ENCODE results near the gene MCCD1.

MCCD1 gene

DNA sequence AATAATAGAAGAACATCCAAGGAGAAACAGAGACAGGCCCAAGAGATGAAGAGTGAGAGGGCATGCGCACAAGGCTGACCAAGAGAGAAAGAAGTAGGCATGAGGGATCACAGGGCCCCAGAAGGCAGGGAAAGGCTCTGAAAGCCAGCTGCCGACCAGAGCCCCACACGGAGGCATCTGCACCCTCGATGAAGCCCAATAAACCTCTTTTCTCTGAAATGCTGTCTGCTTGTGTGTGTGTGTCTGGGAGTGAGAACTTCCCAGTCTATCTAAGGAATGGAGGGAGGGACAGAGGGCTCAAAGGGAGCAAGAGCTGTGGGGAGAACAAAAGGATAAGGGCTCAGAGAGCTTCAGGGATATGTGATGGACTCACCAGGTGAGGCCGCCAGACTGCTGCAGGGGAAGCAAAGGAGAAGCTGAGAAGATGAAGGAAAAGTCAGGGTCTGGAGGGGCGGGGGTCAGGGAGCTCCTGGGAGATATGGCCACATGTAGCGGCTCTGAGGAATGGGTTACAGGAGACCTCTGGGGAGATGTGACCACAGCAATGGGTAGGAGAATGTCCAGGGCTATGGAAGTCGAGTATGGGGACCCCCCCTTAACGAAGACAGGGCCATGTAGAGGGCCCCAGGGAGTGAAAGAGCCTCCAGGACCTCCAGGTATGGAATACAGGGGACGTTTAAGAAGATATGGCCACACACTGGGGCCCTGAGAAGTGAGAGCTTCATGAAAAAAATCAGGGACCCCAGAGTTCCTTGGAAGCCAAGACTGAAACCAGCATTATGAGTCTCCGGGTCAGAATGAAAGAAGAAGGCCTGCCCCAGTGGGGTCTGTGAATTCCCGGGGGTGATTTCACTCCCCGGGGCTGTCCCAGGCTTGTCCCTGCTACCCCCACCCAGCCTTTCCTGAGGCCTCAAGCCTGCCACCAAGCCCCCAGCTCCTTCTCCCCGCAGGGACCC lies 45.6 kb downstream of the MCCD1 start:
- in situ Hi-C loops (cut with HindIII; ENCODE audit: low pct_ligation_motif_present, low sequenced_read_pairs) = no loop called here
- Histone ChIP-seq H3K27me3 (replicated peaks) (no peaks in the 10 kb centered on the region), H3K27ac (no peak overlapping the region), H3K36me3 (replicated peaks) (no peaks in the 10 kb centered on the region), H3K4me3 (ENCODE audit: low read depth, low read length) (no peak overlapping the region)
- TF ChIP-seq, protein P1, sequence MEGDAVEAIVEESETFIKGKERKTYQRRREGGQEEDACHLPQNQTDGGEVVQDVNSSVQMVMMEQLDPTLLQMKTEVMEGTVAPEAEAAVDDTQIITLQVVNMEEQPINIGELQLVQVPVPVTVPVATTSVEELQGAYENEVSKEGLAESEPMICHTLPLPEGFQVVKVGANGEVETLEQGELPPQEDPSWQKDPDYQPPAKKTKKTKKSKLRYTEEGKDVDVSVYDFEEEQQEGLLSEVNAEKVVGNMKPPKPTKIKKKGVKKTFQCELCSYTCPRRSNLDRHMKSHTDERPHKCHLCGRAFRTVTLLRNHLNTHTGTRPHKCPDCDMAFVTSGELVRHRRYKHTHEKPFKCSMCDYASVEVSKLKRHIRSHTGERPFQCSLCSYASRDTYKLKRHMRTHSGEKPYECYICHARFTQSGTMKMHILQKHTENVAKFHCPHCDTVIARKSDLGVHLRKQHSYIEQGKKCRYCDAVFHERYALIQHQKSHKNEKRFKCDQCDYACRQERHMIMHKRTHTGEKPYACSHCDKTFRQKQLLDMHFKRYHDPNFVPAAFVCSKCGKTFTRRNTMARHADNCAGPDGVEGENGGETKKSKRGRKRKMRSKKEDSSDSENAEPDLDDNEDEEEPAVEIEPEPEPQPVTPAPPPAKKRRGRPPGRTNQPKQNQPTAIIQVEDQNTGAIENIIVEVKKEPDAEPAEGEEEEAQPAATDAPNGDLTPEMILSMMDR (IDR thresholded peaks at IDR 0.05; ENCODE audit: low read depth, low read length, missing control alignments) = no peak
- DNase-seq = no peak

DNA sequence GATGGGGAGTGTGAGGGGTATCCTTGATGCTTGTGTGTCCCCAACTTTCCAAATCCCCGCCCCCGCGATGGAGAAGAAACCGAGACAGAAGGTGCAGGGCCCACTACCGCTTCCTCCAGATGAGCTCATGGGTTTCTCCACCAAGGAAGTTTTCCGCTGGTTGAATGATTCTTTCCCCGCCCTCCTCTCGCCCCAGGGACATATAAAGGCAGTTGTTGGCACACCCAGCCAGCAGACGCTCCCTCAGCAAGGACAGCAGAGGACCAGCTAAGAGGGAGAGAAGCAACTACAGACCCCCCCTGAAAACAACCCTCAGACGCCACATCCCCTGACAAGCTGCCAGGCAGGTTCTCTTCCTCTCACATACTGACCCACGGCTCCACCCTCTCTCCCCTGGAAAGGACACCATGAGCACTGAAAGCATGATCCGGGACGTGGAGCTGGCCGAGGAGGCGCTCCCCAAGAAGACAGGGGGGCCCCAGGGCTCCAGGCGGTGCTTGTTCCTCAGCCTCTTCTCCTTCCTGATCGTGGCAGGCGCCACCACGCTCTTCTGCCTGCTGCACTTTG lies 46.7 kb downstream of the MCCD1 start, which contains the start of gene TNF:
TNF (plus strand) TSS at position 231 of the 567 bp plus-strand sequence; CDS start at position 408, 177 bp downstream.
- H3K27ac ChIP-seq = no peak within 1 kb of the TSS
- H3K27me3 ChIP-seq (replicated peaks) = no peaks in the 10 kb centered on the region
- H3K4me3 ChIP-seq (ENCODE audit: low read depth, low read length) = no peak within 1 kb of the TSS
- in situ Hi-C loops (cut with HindIII; ENCODE audit: low pct_ligation_motif_present, low sequenced_read_pairs) = no loop called here
- DNase-seq = no peak
- TF ChIP-seq, protein P1 (IDR thresholded peaks at IDR 0.05; ENCODE audit: low read depth, low read length, missing control alignments) = no peak
- no peaks in the 10 kb centered on the region for H3K36me3 ChIP-seq (replicated peaks)

DNA sequence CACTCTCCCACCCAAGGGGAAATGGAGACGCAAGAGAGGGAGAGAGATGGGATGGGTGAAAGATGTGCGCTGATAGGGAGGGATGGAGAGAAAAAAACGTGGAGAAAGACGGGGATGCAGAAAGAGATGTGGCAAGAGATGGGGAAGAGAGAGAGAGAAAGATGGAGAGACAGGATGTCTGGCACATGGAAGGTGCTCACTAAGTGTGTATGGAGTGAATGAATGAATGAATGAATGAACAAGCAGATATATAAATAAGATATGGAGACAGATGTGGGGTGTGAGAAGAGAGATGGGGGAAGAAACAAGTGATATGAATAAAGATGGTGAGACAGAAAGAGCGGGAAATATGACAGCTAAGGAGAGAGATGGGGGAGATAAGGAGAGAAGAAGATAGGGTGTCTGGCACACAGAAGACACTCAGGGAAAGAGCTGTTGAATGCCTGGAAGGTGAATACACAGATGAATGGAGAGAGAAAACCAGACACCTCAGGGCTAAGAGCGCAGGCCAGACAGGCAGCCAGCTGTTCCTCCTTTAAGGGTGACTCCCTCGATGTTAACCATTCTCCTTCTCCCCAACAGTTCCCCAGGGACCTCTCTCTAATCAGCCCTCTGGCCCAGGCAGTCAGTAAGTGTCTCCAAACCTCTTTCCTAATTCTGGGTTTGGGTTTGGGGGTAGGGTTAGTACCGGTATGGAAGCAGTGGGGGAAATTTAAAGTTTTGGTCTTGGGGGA lies 47.4 kb downstream of the MCCD1 start:
- no peak overlapping the region for H3K27ac ChIP-seq
- DNase-seq = no peak

DNA sequence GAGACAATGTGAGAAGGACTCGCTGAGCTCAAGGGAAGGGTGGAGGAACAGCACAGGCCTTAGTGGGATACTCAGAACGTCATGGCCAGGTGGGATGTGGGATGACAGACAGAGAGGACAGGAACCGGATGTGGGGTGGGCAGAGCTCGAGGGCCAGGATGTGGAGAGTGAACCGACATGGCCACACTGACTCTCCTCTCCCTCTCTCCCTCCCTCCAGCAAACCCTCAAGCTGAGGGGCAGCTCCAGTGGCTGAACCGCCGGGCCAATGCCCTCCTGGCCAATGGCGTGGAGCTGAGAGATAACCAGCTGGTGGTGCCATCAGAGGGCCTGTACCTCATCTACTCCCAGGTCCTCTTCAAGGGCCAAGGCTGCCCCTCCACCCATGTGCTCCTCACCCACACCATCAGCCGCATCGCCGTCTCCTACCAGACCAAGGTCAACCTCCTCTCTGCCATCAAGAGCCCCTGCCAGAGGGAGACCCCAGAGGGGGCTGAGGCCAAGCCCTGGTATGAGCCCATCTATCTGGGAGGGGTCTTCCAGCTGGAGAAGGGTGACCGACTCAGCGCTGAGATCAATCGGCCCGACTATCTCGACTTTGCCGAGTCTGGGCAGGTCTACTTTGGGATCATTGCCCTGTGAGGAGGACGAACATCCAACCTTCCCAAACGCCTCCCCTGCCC lies 48.3 kb downstream of the MCCD1 start:
- no peak for DNase-seq
- no peak overlapping the region for H3K4me3 ChIP-seq (ENCODE audit: low read depth, low read length)

More for the DNA sequence above, 47.4 kb downstream of the MCCD1 start:
- Histone ChIP-seq H3K27me3 (replicated peaks) (no peaks in the 10 kb centered on the region), H3K36me3 (replicated peaks) (no peaks in the 10 kb centered on the region), H3K4me3 (ENCODE audit: low read depth, low read length) (no peak overlapping the region)
- TF ChIP-seq, protein P1 (IDR thresholded peaks at IDR 0.05; ENCODE audit: low read depth, low read length, missing control alignments) = no peak
- in situ Hi-C loops (cut with HindIII; ENCODE audit: low pct_ligation_motif_present, low sequenced_read_pairs) = no loop called here

DNA sequence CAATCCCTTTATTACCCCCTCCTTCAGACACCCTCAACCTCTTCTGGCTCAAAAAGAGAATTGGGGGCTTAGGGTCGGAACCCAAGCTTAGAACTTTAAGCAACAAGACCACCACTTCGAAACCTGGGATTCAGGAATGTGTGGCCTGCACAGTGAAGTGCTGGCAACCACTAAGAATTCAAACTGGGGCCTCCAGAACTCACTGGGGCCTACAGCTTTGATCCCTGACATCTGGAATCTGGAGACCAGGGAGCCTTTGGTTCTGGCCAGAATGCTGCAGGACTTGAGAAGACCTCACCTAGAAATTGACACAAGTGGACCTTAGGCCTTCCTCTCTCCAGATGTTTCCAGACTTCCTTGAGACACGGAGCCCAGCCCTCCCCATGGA lies 48.8 kb downstream of the MCCD1 start:
- no peaks in the 10 kb centered on the region for H3K36me3 ChIP-seq (replicated peaks)
- DNase-seq = no peak
- TF ChIP-seq, protein P1 (IDR thresholded peaks at IDR 0.05; ENCODE audit: low read depth, low read length, missing control alignments) = no peak
- H3K27me3 ChIP-seq (replicated peaks) = no peaks in the 10 kb centered on the region
- H3K27ac ChIP-seq = no peak overlapping the region
- in situ Hi-C loops (cut with HindIII; ENCODE audit: low pct_ligation_motif_present, low sequenced_read_pairs) = no loop called here
- no peak overlapping the region for H3K4me3 ChIP-seq (ENCODE audit: low read depth, low read length)

More for the DNA sequence above, 48.3 kb downstream of the MCCD1 start:
- TF ChIP-seq, protein P1 (IDR thresholded peaks at IDR 0.05; ENCODE audit: low read depth, low read length, missing control alignments) = no peak
- no peaks in the 10 kb centered on the region for H3K27me3 ChIP-seq (replicated peaks)
- in situ Hi-C loops (cut with HindIII; ENCODE audit: low pct_ligation_motif_present, low sequenced_read_pairs) = no loop called here
- no peaks in the 10 kb centered on the region for H3K36me3 ChIP-seq (replicated peaks)
- no peak overlapping the region for H3K27ac ChIP-seq

Data from brain microvascular endothelial cell (primary cell).